ENCODE results near the gene SSC5D. TPM values are rescaled to one million over a fixed set of nuclear protein-coding genes. Genes with fewer than 3 reads are reported as not detected.

Gene SSC5D
- total RNA-seq, 4 donors from 2014 or later: 2.1 to 16.7 (median 9.1) TPM

DNA sequence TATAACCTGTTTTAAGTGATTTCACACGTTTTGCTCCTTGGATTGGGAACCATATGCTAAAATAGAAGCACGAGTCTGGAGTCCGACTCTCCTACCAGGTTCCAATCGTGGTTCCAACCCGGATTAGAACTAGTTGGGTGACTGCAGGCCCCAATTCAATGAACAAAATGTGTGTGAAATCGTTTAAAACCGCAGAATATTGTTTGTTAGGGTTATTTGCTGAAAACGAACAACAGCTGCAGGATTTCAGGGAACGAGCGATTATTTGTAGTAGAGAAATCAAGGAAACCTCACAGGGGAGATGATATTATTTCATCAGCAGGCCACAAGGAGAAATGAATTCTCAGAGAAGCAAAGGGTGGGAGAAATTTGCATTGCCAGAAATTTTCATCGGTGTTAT lies 16.7 kb downstream of the SSC5D start:
- TF ChIP-seq, protein P1, sequence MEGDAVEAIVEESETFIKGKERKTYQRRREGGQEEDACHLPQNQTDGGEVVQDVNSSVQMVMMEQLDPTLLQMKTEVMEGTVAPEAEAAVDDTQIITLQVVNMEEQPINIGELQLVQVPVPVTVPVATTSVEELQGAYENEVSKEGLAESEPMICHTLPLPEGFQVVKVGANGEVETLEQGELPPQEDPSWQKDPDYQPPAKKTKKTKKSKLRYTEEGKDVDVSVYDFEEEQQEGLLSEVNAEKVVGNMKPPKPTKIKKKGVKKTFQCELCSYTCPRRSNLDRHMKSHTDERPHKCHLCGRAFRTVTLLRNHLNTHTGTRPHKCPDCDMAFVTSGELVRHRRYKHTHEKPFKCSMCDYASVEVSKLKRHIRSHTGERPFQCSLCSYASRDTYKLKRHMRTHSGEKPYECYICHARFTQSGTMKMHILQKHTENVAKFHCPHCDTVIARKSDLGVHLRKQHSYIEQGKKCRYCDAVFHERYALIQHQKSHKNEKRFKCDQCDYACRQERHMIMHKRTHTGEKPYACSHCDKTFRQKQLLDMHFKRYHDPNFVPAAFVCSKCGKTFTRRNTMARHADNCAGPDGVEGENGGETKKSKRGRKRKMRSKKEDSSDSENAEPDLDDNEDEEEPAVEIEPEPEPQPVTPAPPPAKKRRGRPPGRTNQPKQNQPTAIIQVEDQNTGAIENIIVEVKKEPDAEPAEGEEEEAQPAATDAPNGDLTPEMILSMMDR (IDR thresholded peaks at IDR 0.05; ENCODE audit: low read depth): no peak

DNA sequence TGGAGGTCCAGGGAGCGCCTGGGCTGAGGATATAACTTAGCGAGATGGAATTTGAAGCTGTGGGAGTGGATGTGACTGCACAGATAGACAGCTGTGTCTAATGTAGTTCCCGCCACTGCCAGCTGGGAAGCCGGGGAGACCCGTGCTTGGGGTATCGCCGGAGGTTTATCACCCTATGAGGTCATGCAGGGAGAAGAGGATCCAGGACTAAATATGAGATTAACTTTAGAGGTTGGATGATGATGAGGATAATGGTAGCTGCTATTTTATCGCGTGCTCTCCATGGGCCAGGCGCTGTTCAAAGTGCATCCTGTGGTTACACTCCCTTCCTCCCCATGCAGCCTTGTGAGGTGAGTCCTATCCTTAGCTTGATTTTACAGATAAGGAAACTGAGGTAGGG lies 19.9 kb downstream of the SSC5D start:
- TF ChIP-seq, protein P1 (IDR thresholded peaks at IDR 0.05; ENCODE audit: low read depth): no peak

DNA sequence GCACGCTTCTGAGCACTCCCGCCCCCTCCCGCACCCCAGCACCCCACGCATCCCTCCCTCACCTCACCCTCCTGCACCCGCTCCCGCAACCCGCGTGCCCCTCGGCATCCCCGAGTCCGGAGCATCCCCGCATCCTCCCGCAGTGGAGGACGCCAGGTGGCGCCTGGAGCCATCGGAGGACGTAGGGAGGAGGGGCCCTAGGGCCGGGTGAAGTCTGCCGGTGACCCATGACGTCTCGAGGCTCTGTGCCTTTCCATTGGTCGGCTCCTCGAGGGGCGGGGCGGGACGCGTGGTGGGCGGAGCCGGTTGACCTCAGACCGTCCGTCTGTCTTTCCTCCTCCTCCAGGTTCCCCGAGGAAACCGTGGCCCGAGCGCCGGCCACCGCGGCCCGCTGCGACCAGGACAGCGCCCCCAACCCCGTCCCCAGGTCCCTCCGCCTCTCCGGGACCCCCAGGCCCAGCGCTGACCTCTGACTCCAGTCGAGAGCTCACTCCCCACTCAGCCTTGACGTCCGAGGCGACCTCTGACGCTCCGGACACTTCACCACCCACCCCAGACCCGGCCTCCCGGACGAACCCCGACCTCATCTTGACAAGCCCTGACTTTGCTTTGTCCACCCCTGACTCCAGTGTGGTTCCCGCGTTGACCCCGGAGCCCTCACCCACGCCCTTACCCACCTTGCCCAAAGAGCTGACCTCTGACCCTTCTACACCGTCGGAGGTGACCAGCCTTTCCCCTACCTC lies 28.8 kb downstream of the SSC5D start:
- TF ChIP-seq, protein P1 (IDR thresholded peaks at IDR 0.05; ENCODE audit: low read depth): no peak

DNA sequence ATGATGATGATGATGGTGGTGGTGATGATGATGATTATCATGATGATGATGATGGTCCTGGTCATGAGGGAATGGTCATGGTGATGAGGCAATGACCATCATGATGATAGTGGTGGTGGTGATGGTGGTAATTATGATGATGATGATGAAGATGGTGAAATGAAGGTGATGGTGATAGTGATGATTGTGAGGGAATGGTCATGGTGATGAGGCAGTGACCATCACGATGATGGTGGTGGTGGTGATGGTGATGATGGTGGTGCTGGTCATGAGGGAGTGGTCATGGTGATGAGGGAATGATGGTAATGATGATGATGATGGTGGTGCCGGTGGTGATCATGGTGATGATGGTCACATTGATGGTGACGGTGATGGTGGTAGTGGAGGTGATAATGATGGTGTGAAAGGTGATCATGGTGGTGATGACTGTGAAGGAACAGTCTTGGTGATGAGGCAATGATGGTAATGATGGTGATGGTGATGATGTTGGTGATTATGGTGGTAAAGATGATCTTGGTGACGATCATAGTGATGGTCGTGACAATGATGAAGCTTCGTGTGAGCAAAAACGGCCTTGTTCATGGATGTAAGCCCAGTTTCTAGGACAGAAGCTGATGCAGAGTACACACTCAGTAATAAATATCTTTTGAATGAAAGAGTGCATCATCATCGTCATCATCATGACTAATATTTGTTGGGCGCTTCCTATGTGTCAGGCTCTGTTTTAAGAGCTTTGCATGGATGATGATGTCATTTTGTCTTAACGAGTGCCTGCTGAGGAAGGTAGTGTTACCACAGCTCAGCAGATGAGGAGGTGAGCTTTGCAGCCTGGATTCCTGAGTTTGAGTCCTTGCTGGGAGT lies 31.4 kb downstream of the SSC5D start:
- TF ChIP-seq, protein P1 (IDR thresholded peaks at IDR 0.05; ENCODE audit: low read depth): no peak

DNA sequence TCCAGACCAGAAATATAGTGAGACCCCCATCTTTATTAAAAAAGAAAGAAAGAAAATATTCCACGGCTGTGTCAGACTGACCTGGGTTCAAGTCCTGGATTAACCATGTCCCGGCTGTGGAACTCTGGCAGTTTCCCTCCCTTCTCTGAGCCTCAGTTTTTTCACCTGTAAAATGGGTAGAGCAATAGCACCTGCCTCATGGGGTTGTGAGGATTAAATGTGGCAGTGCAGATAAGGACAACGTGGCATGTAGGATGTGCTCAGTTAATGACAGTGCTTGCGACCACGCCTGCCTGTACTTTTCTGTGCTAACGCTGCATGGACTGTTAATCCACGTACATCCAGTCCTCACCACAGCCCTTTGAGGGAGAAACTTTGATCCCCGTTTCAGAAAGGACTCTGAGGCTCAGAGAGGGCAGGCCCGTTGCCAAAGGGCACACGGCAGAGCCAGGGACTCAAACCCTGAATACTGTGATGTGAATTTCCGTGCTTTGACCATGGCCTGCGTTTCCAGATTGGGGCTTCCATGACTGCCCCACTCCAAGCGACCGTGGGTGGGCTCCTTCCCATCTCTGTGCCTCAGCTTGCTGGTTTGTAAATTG lies 32.6 kb downstream of the SSC5D start:
- TF ChIP-seq, protein P1 (IDR thresholded peaks at IDR 0.05; ENCODE audit: low read depth): no peak

DNA sequence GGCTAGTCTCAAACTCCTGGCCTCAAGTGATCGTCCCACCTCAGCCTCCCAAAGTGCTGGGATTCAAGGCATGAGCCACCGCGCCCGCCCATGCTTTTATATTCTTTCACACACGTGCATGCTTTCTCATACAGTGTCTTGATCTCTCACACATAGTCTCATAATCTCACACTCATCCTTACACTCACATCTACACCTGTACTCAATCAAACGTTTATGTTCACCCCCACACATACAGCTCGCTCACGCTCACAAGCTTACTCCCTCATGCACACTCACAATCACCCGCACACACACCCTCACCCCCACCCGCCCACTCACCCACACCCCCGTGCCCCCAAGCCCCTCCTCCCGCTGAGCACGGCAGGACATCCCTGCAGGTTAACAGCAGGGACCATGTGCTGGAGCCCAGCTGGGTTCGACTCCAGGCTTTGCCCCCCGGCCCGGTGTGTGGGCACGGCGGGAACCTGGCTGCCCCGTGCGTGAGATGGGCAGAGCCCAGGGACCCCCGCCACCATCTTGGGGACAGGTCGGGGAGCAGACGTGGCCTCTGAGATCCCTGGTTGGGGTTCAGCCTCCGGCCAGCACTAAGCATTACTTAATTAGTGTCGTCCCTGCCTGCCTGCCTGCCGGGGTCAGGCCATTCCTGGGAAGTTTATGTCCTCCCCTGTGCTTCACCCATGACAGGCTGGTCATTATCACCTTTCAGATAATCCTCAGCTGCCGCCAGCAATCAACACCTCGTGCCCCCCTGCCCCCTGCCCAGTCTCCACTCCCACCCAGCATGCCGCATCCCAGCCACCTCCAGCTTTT lies 37.3 kb downstream of the SSC5D start:
- TF ChIP-seq, protein P1 (IDR thresholded peaks at IDR 0.05; ENCODE audit: low read depth): no peak
